ENCODE results near the gene TMEM101.

DNA sequence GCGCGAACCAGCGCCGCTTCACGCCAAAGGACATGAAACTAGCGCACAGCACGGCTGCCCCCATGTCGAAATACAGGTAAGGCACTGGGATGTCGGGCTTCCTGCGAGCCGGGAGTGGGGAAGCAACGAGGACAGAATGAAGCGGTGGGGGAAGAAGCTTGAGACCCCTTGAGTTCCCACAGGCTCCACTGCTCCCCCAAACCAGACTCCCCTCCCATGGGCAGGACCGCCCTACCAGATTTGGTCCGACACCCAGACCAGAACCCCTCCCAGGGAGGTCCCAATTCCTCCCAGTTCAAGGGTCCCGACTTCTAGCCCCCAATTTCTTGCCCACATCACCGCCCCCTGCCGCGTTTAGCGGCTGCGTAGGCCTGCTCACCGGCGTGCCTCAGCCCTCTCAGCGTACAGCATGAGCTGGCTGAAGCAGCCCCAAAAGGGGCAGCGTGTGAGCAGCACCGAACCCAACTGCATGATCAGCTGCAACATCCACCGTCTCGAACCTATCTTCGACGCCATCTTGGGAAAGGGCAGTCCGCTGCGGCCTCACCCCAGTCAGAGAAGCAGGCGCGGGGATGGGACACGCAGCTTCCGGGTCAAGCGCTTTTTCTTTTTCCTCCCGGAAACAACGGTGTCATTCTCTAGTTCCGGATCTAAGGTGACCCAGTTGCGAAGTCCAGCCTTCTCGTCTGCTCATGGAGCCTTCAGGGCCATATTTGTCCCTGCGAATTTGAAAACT is at the start of gene TMEM101:
- TF ChIP-seq ZNF274 (IDR thresholded peaks at IDR 0.05; ENCODE audit: low read depth, low read length) = no peak
- peak; percentile 99 for TF ChIP-seq YY1 (IDR thresholded peaks at IDR 0.05; ENCODE audit: insufficient read depth, insufficient read length)

All from NT2/D1 (cell line).